Measurements from ENCODE around the gene NUP133. TPM values are rescaled to one million over a fixed set of nuclear protein-coding genes. Genes with fewer than 3 reads are reported as not detected.

Gene NUP133
- 33.1 TPM for total RNA-seq
- polyA plus RNA-seq: 10 to 100 TPM; 12.2 to 20.9 (median 15.5) TPM

GRCh38 chr1:229507951-229508822, at the start of gene NUP133:
Gene NUP133, minus strand, starts transcription at chr1:229508341. Its CDS starts 92 bp downstream, at chr1:229508249.
- Histone ChIP-seq H3K4me1 (ENCODE audit: control insufficient read depth, insufficient read depth, low read length, poor library complexity, severe bottlenecking) (peaks cover 23% of the 10 kb centered on the region), H3K27ac (ENCODE audit: insufficient read depth, low read length, poor library complexity, severe bottlenecking) (peak within 1 kb of the TSS; percentile 90), H3K27me3 (ENCODE audit: control insufficient read depth, insufficient read depth, low read length) (no peaks in the 10 kb centered on the region), H3K4me3 (ENCODE audit: low read depth, low read length) (peak within 1 kb of the TSS; percentile 95), H3K36me3 (ENCODE audit: control insufficient read depth, insufficient read depth, low read length) (peaks cover 14% of the 10 kb centered on the region), H3K9me3 (ENCODE audit: control insufficient read depth in 2 of 2, low read length in 2 of 2) (no peaks in the 10 kb centered on the region)
- Mint-ChIP-seq H3K4me1 (peaks cover 23 to 50% (median 39%) of the 10 kb centered on the region in 4 donors), H3K4me3 (peak within 1 kb of the TSS; percentile 90 to 97 (median 95)), H3K9me3 (peaks cover 0 to 2% (median 0%) of the 10 kb centered on the region in 7 donors), H3K36me3 (peaks cover 4% of the 10 kb centered on the region), H3K27ac (peak within 1 kb of the TSS; percentile 98 to 100 (median 99)), H3K27me3 (peaks cover 7% of the 10 kb centered on the region)
- DNase-seq (peak; percentile 96 to 99 (median 97)), ATAC-seq (ENCODE audit: low read depth in 2 of 2) (peak; percentile 96)

- peak in 2 of 3 donors; percentile 51 to 81 for DNase-seq
- Mint-ChIP-seq H3K27me3 (no peaks in the 10 kb centered on the region), H3K4me3 (peak overlapping the region; percentile 90 to 99 (median 92)), H3K9me3 (no peaks in the 10 kb centered on the region), H3K36me3 (no peaks in the 10 kb centered on the region), H3K4me1 (peaks cover 9 to 57% (median 36%) of the 10 kb centered on the region in 4 donors), H3K27ac (peak overlapping the region; percentile 46 to 94 (median 94))
- Histone ChIP-seq H3K4me3 (ENCODE audit: low read depth, low read length) (peak overlapping the region; percentile 90), H3K27ac (ENCODE audit: insufficient read depth, low read length, poor library complexity, severe bottlenecking) (peak overlapping the region; percentile 61), H3K9me3 (ENCODE audit: control insufficient read depth in 2 of 2, low read length in 2 of 2) (no peaks in the 10 kb centered on the region), H3K4me1 (ENCODE audit: control insufficient read depth, insufficient read depth, low read length, poor library complexity, severe bottlenecking) (peaks cover 35% of the 10 kb centered on the region), H3K27me3 (ENCODE audit: control insufficient read depth, insufficient read depth, low read length) (no peaks in the 10 kb centered on the region), H3K36me3 (ENCODE audit: control insufficient read depth, insufficient read depth, low read length) (no peaks in the 10 kb centered on the region)
- ATAC-seq (ENCODE audit: low read depth in 2 of 2): peak in 1 of 2 donors; percentile 18
Observed at GRCh38 chr1:229557200-229557850, 49.2 kb upstream of the NUP133 start.

- H3K9me3 Mint-ChIP-seq: peaks cover 0 to 2% (median 0%) of the 10 kb centered on the region in 7 donors
- H3K36me3 Mint-ChIP-seq: no peaks in the 10 kb centered on the region
- DNase-seq (no peak), ATAC-seq (ENCODE audit: low read depth in 2 of 2) (no peak)
- Histone ChIP-seq H3K27ac (ENCODE audit: insufficient read depth, low read length, poor library complexity, severe bottlenecking) (no peak overlapping the region), H3K36me3 (ENCODE audit: control insufficient read depth, insufficient read depth, low read length) (no peaks in the 10 kb centered on the region), H3K27me3 (ENCODE audit: control insufficient read depth, insufficient read depth, low read length) (no peaks in the 10 kb centered on the region), H3K4me3 (ENCODE audit: low read depth, low read length) (no peak overlapping the region), H3K4me1 (ENCODE audit: control insufficient read depth, insufficient read depth, low read length, poor library complexity, severe bottlenecking) (peaks cover 35% of the 10 kb centered on the region), H3K9me3 (ENCODE audit: control insufficient read depth in 2 of 2, low read length in 2 of 2) (no peaks in the 10 kb centered on the region)
- peak overlapping the region in 3 of 4 donors; percentile 11 to 33 (median 23) for H3K4me3 Mint-ChIP-seq
- H3K27me3 Mint-ChIP-seq: no peaks in the 10 kb centered on the region
- H3K27ac Mint-ChIP-seq: peak overlapping the region in 2 of 3 donors; percentile 47 to 94
- peaks cover 15 to 67% (median 46%) of the 10 kb centered on the region in 4 donors for H3K4me1 Mint-ChIP-seq
Observed at GRCh38 chr1:229554886-229555621, 46.9 kb upstream of the NUP133 start.

- H3K27me3 Mint-ChIP-seq: no peaks in the 10 kb centered on the region
- peak overlapping the region in 1 of 4 donors; percentile 48 for H3K4me3 Mint-ChIP-seq
- no peaks in the 10 kb centered on the region for H3K27me3 ChIP-seq (ENCODE audit: control insufficient read depth, insufficient read depth, low read length)
- no peaks in the 10 kb centered on the region for H3K9me3 ChIP-seq (ENCODE audit: control insufficient read depth in 2 of 2, low read length in 2 of 2)
- H3K4me1 ChIP-seq (ENCODE audit: control insufficient read depth, insufficient read depth, low read length, poor library complexity, severe bottlenecking): peaks cover 27% of the 10 kb centered on the region
- H3K4me3 ChIP-seq (ENCODE audit: low read depth, low read length): no peak overlapping the region
- peaks cover 11% of the 10 kb centered on the region for H3K36me3 ChIP-seq (ENCODE audit: control insufficient read depth, insufficient read depth, low read length)
- no peak overlapping the region for H3K27ac ChIP-seq (ENCODE audit: insufficient read depth, low read length, poor library complexity, severe bottlenecking)
- peaks cover 11% of the 10 kb centered on the region for H3K36me3 Mint-ChIP-seq
- ATAC-seq (ENCODE audit: low read depth in 2 of 2): no peak
- peaks cover 0 to 2% (median 0%) of the 10 kb centered on the region in 7 donors for H3K9me3 Mint-ChIP-seq
- H3K4me1 Mint-ChIP-seq: peaks cover 22 to 67% (median 44%) of the 10 kb centered on the region in 4 donors
- peak overlapping the region in 2 of 3 donors; percentile 21 to 69 for H3K27ac Mint-ChIP-seq
- no peak for DNase-seq
Observed at GRCh38 chr1:229553621-229554130, 45.5 kb upstream of the NUP133 start.

- Mint-ChIP-seq H3K9me3 (peaks cover 0 to 2% (median 0%) of the 10 kb centered on the region in 7 donors), H3K36me3 (peaks cover 14% of the 10 kb centered on the region), H3K27ac (peak overlapping the region in 2 of 3 donors; percentile 30 to 37), H3K4me1 (peaks cover 22 to 67% (median 44%) of the 10 kb centered on the region in 4 donors), H3K27me3 (no peaks in the 10 kb centered on the region), H3K4me3 (no peak overlapping the region)
- Histone ChIP-seq H3K27ac (ENCODE audit: insufficient read depth, low read length, poor library complexity, severe bottlenecking) (no peak overlapping the region), H3K4me1 (ENCODE audit: control insufficient read depth, insufficient read depth, low read length, poor library complexity, severe bottlenecking) (peaks cover 26% of the 10 kb centered on the region), H3K4me3 (ENCODE audit: low read depth, low read length) (no peak overlapping the region), H3K9me3 (ENCODE audit: control insufficient read depth in 2 of 2, low read length in 2 of 2) (no peaks in the 10 kb centered on the region), H3K36me3 (ENCODE audit: control insufficient read depth, insufficient read depth, low read length) (peaks cover 19% of the 10 kb centered on the region), H3K27me3 (ENCODE audit: control insufficient read depth, insufficient read depth, low read length) (no peaks in the 10 kb centered on the region)
- no peak for DNase-seq
- ATAC-seq (ENCODE audit: low read depth in 2 of 2): no peak
Observed at GRCh38 chr1:229552732-229553131, 44.6 kb upstream of the NUP133 start.

- Mint-ChIP-seq H3K4me1 (peaks cover 22 to 49% (median 31%) of the 10 kb centered on the region in 4 donors), H3K36me3 (peaks cover 20% of the 10 kb centered on the region), H3K27ac (peak overlapping the region in 2 of 3 donors; percentile 11 to 47), H3K27me3 (no peaks in the 10 kb centered on the region), H3K9me3 (peaks cover 0 to 2% (median 0%) of the 10 kb centered on the region in 7 donors), H3K4me3 (no peak overlapping the region)
- Histone ChIP-seq H3K9me3 (ENCODE audit: control insufficient read depth in 2 of 2, low read length in 2 of 2) (no peaks in the 10 kb centered on the region), H3K4me3 (ENCODE audit: low read depth, low read length) (no peak overlapping the region), H3K36me3 (ENCODE audit: control insufficient read depth, insufficient read depth, low read length) (peaks cover 31% of the 10 kb centered on the region), H3K4me1 (ENCODE audit: control insufficient read depth, insufficient read depth, low read length, poor library complexity, severe bottlenecking) (peaks cover 9% of the 10 kb centered on the region), H3K27ac (ENCODE audit: insufficient read depth, low read length, poor library complexity, severe bottlenecking) (no peak overlapping the region), H3K27me3 (ENCODE audit: control insufficient read depth, insufficient read depth, low read length) (no peaks in the 10 kb centered on the region)
- ATAC-seq (ENCODE audit: low read depth in 2 of 2) (no peak), DNase-seq (no peak)
Observed at GRCh38 chr1:229550812-229551567, 42.8 kb upstream of the NUP133 start.

All from CD4-positive, CD25-positive, alpha-beta regulatory T cell (primary cell).